ENCODE measurements around the gene P2RX4. TPM values are rescaled to one million over a fixed set of nuclear protein-coding genes. Genes with fewer than 3 reads are reported as not detected.

Gene P2RX4
- total RNA-seq, 2 donors from 2014 or later, result 11.5 to 21.1 TPM

DNA sequence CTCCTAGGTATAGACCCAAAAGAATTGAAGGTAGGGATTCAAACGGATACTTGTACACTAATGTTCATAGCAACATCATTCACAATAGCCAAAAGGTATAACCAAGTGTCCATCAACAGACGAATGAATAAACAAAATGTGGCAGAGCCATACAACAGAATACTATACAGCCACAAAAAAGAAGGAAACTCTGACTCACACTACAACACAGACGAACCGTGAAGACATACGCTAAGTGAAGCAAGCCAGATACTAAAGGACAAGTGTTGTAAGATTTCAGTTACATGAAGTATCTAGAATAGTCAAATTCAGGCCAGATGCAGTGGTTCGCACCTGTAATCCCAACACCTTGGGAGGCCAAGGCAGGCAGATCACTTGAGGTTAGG lies 67.4 kb downstream of the P2RX4 start:
- H3K4me3 Mint-ChIP-seq, result no peak overlapping the region
- H3K36me3 Mint-ChIP-seq (ENCODE audit: low read depth), result peaks cover 61% of the 10 kb centered on the region
- Histone ChIP-seq H3K27ac (ENCODE audit: low read depth, low read length) (no peak overlapping the region), H3K4me3 (ENCODE audit: low read length) (no peak overlapping the region), H3K9me3 (ENCODE audit: control insufficient read depth, low read length) (no peaks in the 10 kb centered on the region), H3K4me1 (ENCODE audit: control insufficient read depth, insufficient read depth, low read length) (peaks cover 6% of the 10 kb centered on the region), H3K27me3 (ENCODE audit: control insufficient read depth, insufficient read depth, low read length, poor library complexity, severe bottlenecking) (no peaks in the 10 kb centered on the region), H3K36me3 (ENCODE audit: control insufficient read depth, insufficient read depth, low read length) (peaks cover 22% of the 10 kb centered on the region), H3K9ac (ENCODE audit: extremely low read depth, low read length, poor library complexity, severe bottlenecking) (no peak overlapping the region)
- DNase-seq, result no peak
- H3K27ac Mint-ChIP-seq, result no peak overlapping the region
- H3K9me3 Mint-ChIP-seq, result no peaks in the 10 kb centered on the region
- peaks cover 31% of the 10 kb centered on the region for H3K4me1 Mint-ChIP-seq
- TF ChIP-seq, protein P1, sequence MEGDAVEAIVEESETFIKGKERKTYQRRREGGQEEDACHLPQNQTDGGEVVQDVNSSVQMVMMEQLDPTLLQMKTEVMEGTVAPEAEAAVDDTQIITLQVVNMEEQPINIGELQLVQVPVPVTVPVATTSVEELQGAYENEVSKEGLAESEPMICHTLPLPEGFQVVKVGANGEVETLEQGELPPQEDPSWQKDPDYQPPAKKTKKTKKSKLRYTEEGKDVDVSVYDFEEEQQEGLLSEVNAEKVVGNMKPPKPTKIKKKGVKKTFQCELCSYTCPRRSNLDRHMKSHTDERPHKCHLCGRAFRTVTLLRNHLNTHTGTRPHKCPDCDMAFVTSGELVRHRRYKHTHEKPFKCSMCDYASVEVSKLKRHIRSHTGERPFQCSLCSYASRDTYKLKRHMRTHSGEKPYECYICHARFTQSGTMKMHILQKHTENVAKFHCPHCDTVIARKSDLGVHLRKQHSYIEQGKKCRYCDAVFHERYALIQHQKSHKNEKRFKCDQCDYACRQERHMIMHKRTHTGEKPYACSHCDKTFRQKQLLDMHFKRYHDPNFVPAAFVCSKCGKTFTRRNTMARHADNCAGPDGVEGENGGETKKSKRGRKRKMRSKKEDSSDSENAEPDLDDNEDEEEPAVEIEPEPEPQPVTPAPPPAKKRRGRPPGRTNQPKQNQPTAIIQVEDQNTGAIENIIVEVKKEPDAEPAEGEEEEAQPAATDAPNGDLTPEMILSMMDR (conservative IDR thresholded peaks at IDR 0.05), result no peak
- H3K27me3 Mint-ChIP-seq (ENCODE audit: insufficient read depth), result no peaks in the 10 kb centered on the region
- whole genome bisulfite sequencing, 2 experiments (ENCODE audit: insufficient coverage in 1 of 2, insufficient read length in 1 of 2), result 87 to 90% methylated on average over 2 to 6 of the region's 6 CpGs

DNA sequence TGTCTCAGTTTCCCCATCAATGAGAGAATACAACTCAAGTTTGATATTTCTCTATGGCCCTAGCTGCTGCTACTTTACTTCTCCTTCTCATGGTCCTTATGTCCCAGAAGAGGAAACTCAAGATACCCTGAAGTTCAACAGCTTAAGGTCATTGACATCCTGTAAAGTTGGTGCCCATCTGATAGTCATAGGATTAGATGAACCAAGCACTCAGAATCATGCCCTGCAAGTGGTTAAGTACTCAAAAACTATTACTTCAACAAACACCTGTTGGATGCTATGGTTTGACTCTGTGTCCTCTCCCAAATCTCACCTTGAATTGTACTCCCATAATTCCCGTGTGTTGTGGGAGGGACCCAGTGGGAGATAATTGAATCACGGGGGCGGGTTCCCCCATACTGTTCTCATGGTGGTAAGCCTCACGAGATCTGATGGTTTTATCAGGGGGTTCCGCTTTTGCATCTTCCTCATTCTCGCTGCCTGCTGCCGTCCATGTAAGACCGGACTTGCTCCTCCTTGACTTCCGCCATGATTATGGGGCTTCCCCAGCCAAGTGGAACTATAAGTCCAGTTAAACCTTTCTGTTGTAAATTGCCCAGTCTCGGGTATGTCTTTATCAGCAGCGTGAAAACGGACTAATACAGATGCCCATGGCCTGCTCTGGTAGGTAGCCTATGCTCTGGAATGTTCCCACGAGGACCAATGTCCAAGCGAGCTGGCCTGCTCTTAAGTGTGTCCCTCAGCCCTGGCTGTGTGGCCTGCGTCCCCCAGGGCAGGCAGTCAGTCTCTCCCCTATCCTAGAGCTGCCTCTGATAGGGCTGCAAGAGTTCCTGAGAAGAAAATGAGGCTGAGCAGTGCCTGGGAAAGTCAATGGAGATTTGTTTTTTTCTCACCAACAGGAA lies 68.5 kb downstream of the P2RX4 start:
- H3K9me3 Mint-ChIP-seq, result no peaks in the 10 kb centered on the region
- no peaks in the 10 kb centered on the region for H3K27me3 Mint-ChIP-seq (ENCODE audit: insufficient read depth)
- 88 to 96% methylated on average over 15 of the region's 15 CpGs for WGBS, 2 experiments (ENCODE audit: insufficient coverage in 1 of 2, insufficient read length in 1 of 2)
- Histone ChIP-seq H3K9me3 (ENCODE audit: control insufficient read depth, low read length) (no peaks in the 10 kb centered on the region), H3K9ac (ENCODE audit: extremely low read depth, low read length, poor library complexity, severe bottlenecking) (no peak overlapping the region), H3K36me3 (ENCODE audit: control insufficient read depth, insufficient read depth, low read length) (peaks cover 21% of the 10 kb centered on the region), H3K27ac (ENCODE audit: low read depth, low read length) (no peak overlapping the region), H3K4me3 (ENCODE audit: low read length) (no peak overlapping the region), H3K4me1 (ENCODE audit: control insufficient read depth, insufficient read depth, low read length) (peaks cover 11% of the 10 kb centered on the region), H3K27me3 (ENCODE audit: control insufficient read depth, insufficient read depth, low read length, poor library complexity, severe bottlenecking) (no peaks in the 10 kb centered on the region)
- H3K4me3 Mint-ChIP-seq, result no peak overlapping the region
- peak overlapping the region; percentile 90 for H3K27ac Mint-ChIP-seq
- TF ChIP-seq, protein P1 (conservative IDR thresholded peaks at IDR 0.05), result no peak
- no peak for DNase-seq
- H3K36me3 Mint-ChIP-seq (ENCODE audit: low read depth), result peaks cover 52% of the 10 kb centered on the region
- H3K4me1 Mint-ChIP-seq, result peaks cover 34% of the 10 kb centered on the region

DNA sequence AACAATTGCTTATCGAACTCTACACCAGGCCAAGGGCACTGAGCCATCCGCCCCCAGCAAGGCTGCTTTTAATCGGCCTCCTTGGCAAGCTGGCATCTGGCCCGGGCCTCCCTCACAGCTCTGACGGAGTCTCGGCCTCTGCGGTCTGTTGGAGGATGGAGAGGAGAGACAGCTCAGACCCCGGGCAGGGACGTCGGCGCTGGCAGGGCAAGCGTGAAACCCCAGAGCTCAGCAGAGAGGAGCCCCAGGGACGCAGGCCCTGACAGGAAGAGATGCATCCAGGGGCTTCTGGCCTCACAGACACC lies 69.1 kb downstream of the P2RX4 start:
- Histone ChIP-seq H3K27ac (ENCODE audit: low read depth, low read length) (peak overlapping the region; percentile 10), H3K4me1 (ENCODE audit: control insufficient read depth, insufficient read depth, low read length) (peaks cover 11% of the 10 kb centered on the region), H3K27me3 (ENCODE audit: control insufficient read depth, insufficient read depth, low read length, poor library complexity, severe bottlenecking) (no peaks in the 10 kb centered on the region), H3K9me3 (ENCODE audit: control insufficient read depth, low read length) (no peaks in the 10 kb centered on the region), H3K36me3 (ENCODE audit: control insufficient read depth, insufficient read depth, low read length) (peaks cover 21% of the 10 kb centered on the region), H3K9ac (ENCODE audit: extremely low read depth, low read length, poor library complexity, severe bottlenecking) (no peak overlapping the region), H3K4me3 (ENCODE audit: low read length) (no peak overlapping the region)
- TF ChIP-seq, protein P1 (conservative IDR thresholded peaks at IDR 0.05), result no peak
- Mint-ChIP-seq H3K27me3 (ENCODE audit: insufficient read depth) (no peaks in the 10 kb centered on the region), H3K27ac (peak overlapping the region; percentile 90), H3K9me3 (no peaks in the 10 kb centered on the region), H3K4me3 (no peak overlapping the region), H3K4me1 (peaks cover 34% of the 10 kb centered on the region), H3K36me3 (ENCODE audit: low read depth) (peaks cover 49% of the 10 kb centered on the region)
- DNase-seq, result no peak
- 87 to 94% methylated on average over 6 to 13 of the region's 13 CpGs for WGBS, 2 experiments (ENCODE audit: insufficient coverage in 1 of 2, insufficient read length in 1 of 2)
